IMR-90 (cell line): ENCODE data around the gene C3orf33. TPM values are rescaled to one million over a fixed set of nuclear protein-coding genes. Genes with fewer than 3 reads are reported as not detected.

Experiments
- ATAC-seq: fragments of 200-7000 bp; cut with Tn5 transposase; 2 replicates; pipeline ENCODE4 v1.9.1; 2020; ENCODE audit warnings: low read depth, mild to moderate bottlenecking, moderate library complexity
- BruUV-seq: library from RNA; stranded (reverse); fragments of 400-500 nt; replicated peaks from 2 replicates; lab custom pipeline; 2021; lab: Mats Ljungman, UMichigan
- CTCF ChIA-PET: fragments of 300-600 bp; formaldehyde crosslinking; extraction: SDS; loops from one replicate; lab custom pipeline; 2021; ENCODE audit warnings: antibody characterized with exemption; lab: Yijun Ruan, JAX
- POLR2A ChIA-PET: fragments of 300-600 bp; sonication (Branson Sonifier 250); formaldehyde crosslinking; loops from one replicate; lab custom pipeline; 2022; ENCODE audit warnings: antibody characterized with exemption; ENCODE audit not compliant: unreplicated experiment; lab: Charles Lee
- DNase-seq: peaks from one replicate; pipeline ENCODE4 v3.0.0; 2013
- H2AFZ ChIP-seq: replicated peaks from 2 replicates; pipeline ENCODE3; 2013; ENCODE audit warnings: low read length, mild to moderate bottlenecking; ENCODE audit not compliant: poor library complexity
- H2AK5ac ChIP-seq: 2 replicates; pipeline ENCODE4 v1.6.1; 2013; ENCODE audit warnings: low read depth, low read length, inconsistent platforms
- H2AK9ac ChIP-seq: replicated peaks from 2 replicates; pipeline ENCODE3; 2013; ENCODE audit warnings: mild to moderate bottlenecking, low read depth, low read length, moderate library complexity; ENCODE audit not compliant: poor library complexity
- H2BK120ac ChIP-seq: 2 replicates; pipeline ENCODE4 v1.6.1; 2013; ENCODE audit warnings: low read depth, low read length, inconsistent platforms
- H2BK15ac ChIP-seq: 3 replicates; pipeline ENCODE4 v1.6.1; 2013; ENCODE audit warnings: low read depth, low read length, inconsistent platforms
- H2BK20ac ChIP-seq: 2 replicates; pipeline ENCODE4 v1.6.1; 2013; ENCODE audit warnings: low read depth, mild to moderate bottlenecking, inconsistent platforms, low read length, moderate library complexity
- H2BK5ac ChIP-seq: 2 replicates; pipeline ENCODE4 v1.6.1; 2013; ENCODE audit warnings: mild to moderate bottlenecking, low read depth, low read length, inconsistent platforms; ENCODE audit not compliant: poor library complexity, severe bottlenecking
- H3K14ac ChIP-seq: replicated peaks from 2 replicates; pipeline ENCODE4 v1.6.1; 2013; ENCODE audit warnings: low read depth, low read length, inconsistent platforms
- H3K18ac ChIP-seq: 2 replicates; pipeline ENCODE4 v1.6.1; 2013; ENCODE audit warnings: low read depth, low read length, control low read depth
- H3K23ac ChIP-seq: 2 replicates; pipeline ENCODE4 v1.6.1; 2013; ENCODE audit warnings: low read depth, low read length, inconsistent platforms
- H3K27ac ChIP-seq: 2 replicates; pipeline ENCODE4 v1.5.1; 2013; ENCODE audit warnings: mild to moderate bottlenecking, control low read depth, low read length; ENCODE audit not compliant: insufficient read depth
- H3K27me3 ChIP-seq: 2 replicates; pipeline ENCODE4 v1.6.1; 2013; ENCODE audit warnings: low read length; ENCODE audit not compliant: control insufficient read depth, insufficient read depth
- H3K36me3 ChIP-seq: 2 replicates; pipeline ENCODE4 v1.6.1; 2013; ENCODE audit warnings: low read length, mixed read lengths; ENCODE audit not compliant: control insufficient read depth, insufficient read depth
- H3K4ac ChIP-seq: 2 replicates; pipeline ENCODE4 v1.6.1; 2013; ENCODE audit warnings: low read depth, low read length, inconsistent platforms
- H3K4me1 ChIP-seq: 2 replicates; pipeline ENCODE4 v1.6.1; 2013; ENCODE audit warnings: low read length, mixed read lengths; ENCODE audit not compliant: control insufficient read depth, insufficient read depth
- H3K4me2 ChIP-seq: 2 replicates; pipeline ENCODE4 v1.6.1; 2013; ENCODE audit warnings: low read depth, mild to moderate bottlenecking, control low read depth, low read length, moderate library complexity
- H3K4me3 ChIP-seq: 2 replicates; pipeline ENCODE4 v1.5.1; 2013; ENCODE audit warnings: low read depth, mild to moderate bottlenecking, control low read depth, low read length, moderate library complexity; ENCODE audit not compliant: insufficient read depth
- H3K56ac ChIP-seq: 2 replicates; pipeline ENCODE4 v1.6.1; 2013; ENCODE audit warnings: low read length, inconsistent platforms; ENCODE audit not compliant: insufficient read depth; ENCODE audit errors: extremely low read depth
- H3K79me1 ChIP-seq, 2 experiments: 2 replicates each; pipeline ENCODE4 v1.6.1; 2013; ENCODE audit warnings: low read length in 2 of 2, inconsistent platforms in 1 of 2, low read depth in 1 of 2
- H3K9ac ChIP-seq: 2 replicates; pipeline ENCODE4 v1.6.1; 2013; ENCODE audit warnings: low read depth, low read length, control low read depth
- H3K9me1 ChIP-seq: 2 replicates; pipeline ENCODE4 v1.6.1; 2013; ENCODE audit warnings: low read length, inconsistent platforms; ENCODE audit not compliant: insufficient read depth
- H3K9me3 ChIP-seq: 2 replicates; pipeline ENCODE4 v1.6.1; 2013; ENCODE audit warnings: low read length; ENCODE audit not compliant: control insufficient read depth, insufficient read depth
- H4K20me1 ChIP-seq: 2 replicates; pipeline ENCODE4 v1.6.1; 2013; ENCODE audit warnings: low read length, inconsistent platforms; ENCODE audit not compliant: insufficient read depth
- H4K5ac ChIP-seq: 2 replicates; pipeline ENCODE4 v1.6.1; 2013; ENCODE audit warnings: mild to moderate bottlenecking, low read depth, low read length, control low read depth
- H4K8ac ChIP-seq, 2 experiments: 2 replicates each; pipeline ENCODE4 v1.6.1; 2013; ENCODE audit warnings: low read depth in 2 of 2, low read length in 2 of 2, control low read depth in 1 of 2, inconsistent platforms in 1 of 2
- H4K91ac ChIP-seq: 2 replicates; pipeline ENCODE4 v1.6.1; 2013; ENCODE audit warnings: low read depth, low read length, inconsistent platforms; ENCODE audit not compliant: insufficient read depth
- BHLHE40 ChIP-seq: fragments of 150-350 bp; IDR thresholded peaks from 2 replicates; pipeline ENCODE4 v1.6.1; 2016; ENCODE audit warnings: mild to moderate bottlenecking, low read depth, low read length
- CEBPB ChIP-seq: IDR thresholded peaks from 2 replicates; pipeline ENCODE4 v1.6.1; 2012; ENCODE audit warnings: low read depth, low read length, improper control_type of control experiment
- CHD1 ChIP-seq: IDR thresholded peaks from 2 replicates; pipeline ENCODE4 v1.6.1; 2012; ENCODE audit warnings: low read depth, low read length, improper control_type of control experiment
- ELK1 ChIP-seq: fragments of 150-350 bp; IDR thresholded peaks from 2 replicates; pipeline ENCODE4 v1.6.1; 2016; ENCODE audit warnings: low read depth, mild to moderate bottlenecking, low read length, moderate library complexity, borderline replicate concordance
- FOS ChIP-seq: fragments of 150-350 bp; IDR thresholded peaks from 2 replicates; pipeline ENCODE4 v1.6.1; 2016; ENCODE audit warnings: low read depth, low read length
- MAFK ChIP-seq: IDR thresholded peaks from 2 replicates; pipeline ENCODE4 v1.6.1; 2012; ENCODE audit warnings: low read depth, low read length, improper control_type of control experiment
- MAZ ChIP-seq: IDR thresholded peaks from 2 replicates; pipeline ENCODE4 v1.6.1; 2012; ENCODE audit warnings: low read depth, mild to moderate bottlenecking, low read length, improper control_type of control experiment, moderate library complexity, borderline replicate concordance
- MXI1 ChIP-seq: IDR thresholded peaks from 2 replicates; pipeline ENCODE4 v1.6.1; 2012; ENCODE audit warnings: low read depth, mild to moderate bottlenecking, low read length, moderate library complexity, borderline replicate concordance
- NFE2L2 ChIP-seq: fragments of 150-350 bp; IDR thresholded peaks from 2 replicates; pipeline ENCODE4 v1.6.1; 2016; ENCODE audit warnings: low read depth, mild to moderate bottlenecking, low read length
- POLR2A ChIP-seq: IDR thresholded peaks from 2 replicates; pipeline ENCODE4 v1.6.1; 2012; ENCODE audit warnings: mild to moderate bottlenecking, low read depth, low read length
- RAD21 ChIP-seq: IDR thresholded peaks from 2 replicates; pipeline ENCODE4 v1.6.1; 2012; ENCODE audit warnings: low read length, improper control_type of control experiment
- RCOR1 ChIP-seq: IDR thresholded peaks from 2 replicates; pipeline ENCODE4 v1.6.1; 2012; ENCODE audit warnings: mild to moderate bottlenecking, low read length, improper control_type of control experiment; ENCODE audit not compliant: insufficient replicate concordance
- RFX5 ChIP-seq: IDR thresholded peaks from 2 replicates; pipeline ENCODE4 v1.8.0; 2012; ENCODE audit warnings: low read depth, mild to moderate bottlenecking, low read length, moderate library complexity
- SMC3 ChIP-seq: fragments of 150-350 bp; IDR thresholded peaks from 2 replicates; pipeline ENCODE4 v1.6.1; 2016; ENCODE audit warnings: low read depth, mild to moderate bottlenecking, antibody characterized with exemption, low read length, moderate library complexity
- WGBS, 2 experiments: methylation state at CpG; one replicate each; pipeline versions ENCODE4 v1.1.5 to v1.1.7; 2013; ENCODE audit warnings: missing lambda C conversion rate in 2 of 2; ENCODE audit not compliant: insufficient read length in 1 of 2; ENCODE audit errors: extremely low coverage in 2 of 2; 5-methylcytosine and 5-hydroxymethylcytosine counted together
- dilution Hi-C: fragments of 300-500 bp; cut with HindIII; formaldehyde crosslinking; loops from one replicate; pipeline ENCODE4 v1.14.3; 2018; ENCODE audit warnings: low sequenced_read_pairs; ENCODE audit not compliant: unreplicated experiment
- in situ Hi-C: fragments of 300-500 bp; cut with MboI; formaldehyde crosslinking; loops from 3 replicates; pipeline ENCODE4 v1.14.3; 2019; ENCODE audit warnings: low sequenced_read_pairs, inconsistent platforms, mixed read lengths
- intact Hi-C: fragments of 100-400 bp; cut with micrococcal nuclease; formaldehyde crosslinking; loops from 2 replicates; pipeline ENCODE4 v1.10.0; 2022
- polyA plus RNA-seq, 3 experiments: library from polyadenylated mRNA; depleted of rRNA; stranded (reverse); fragments of >200 nt; gene quantifications; 2 replicates each; pipeline ENCODE4 v1.2.3, GENCODE V29; 2012; ENCODE audit warnings: low replicate concordance in 1 of 3
- total RNA-seq: library from RNA; depleted of rRNA; stranded (reverse); fragments of >200 nt; gene quantifications from 2 replicates; pipeline ENCODE4 v1.2.3, GENCODE V29; 2012
- TF ChIP-seq, protein P1 (sequence below): fragments of 150-350 bp; IDR thresholded peaks from 2 replicates; pipeline ENCODE4 v1.6.1; 2017; ENCODE audit warnings: mild to moderate bottlenecking, antibody characterized with exemption, low read length, low read depth
- TF ChIP-seq, protein P2 (sequence below): conservative IDR thresholded peaks from 2 replicates; pipeline ENCODE4 v1.5.1; 2012; ENCODE audit warnings: mild to moderate bottlenecking, low read depth, low read length, improper control_type of control experiment

The C3orf33 gene
- total and polyA plus RNA-seq, 2 of the 4 experiments (the other 2 are of a cell fraction): 0.72 to 1.2 TPM

- ChIA-PET POLR2A (no interaction called here), CTCF (no interaction called here)
- no peak overlapping the region for H3K9ac ChIP-seq
- H4K5ac ChIP-seq: no peak overlapping the region
- BruUV-seq: no TSS peak
- ATAC-seq (no peak), DNase-seq (no peak)
- H2BK20ac ChIP-seq: no peak overlapping the region
- no peaks in the 10 kb centered on the region for H4K20me1 ChIP-seq
- dilution Hi-C loops: no loop called here
- intact Hi-C loops: no loop called here
- in situ Hi-C loops: loop anchor here (25.0 kb wide), 1 partner anchor 952 kb away; no protein-coding TSS in a partner anchor
- H3K4ac ChIP-seq: no peak overlapping the region
- no peaks in the 10 kb centered on the region for H3K9me1 ChIP-seq
- H3K18ac ChIP-seq: no peak overlapping the region
- no peak overlapping the region for H2AK9ac ChIP-seq
- no CpG with 5 or more reads among the region's 5 CpGs for WGBS, 2 experiments
- H3K79me1 ChIP-seq: no peaks in the 10 kb centered on the region
- H3K4me2 ChIP-seq: no peak overlapping the region
- no peak overlapping the region for H2AK5ac ChIP-seq
- H4K91ac ChIP-seq: no peak overlapping the region
- H2AFZ ChIP-seq: no peak overlapping the region
- no peak overlapping the region for H3K56ac ChIP-seq
- H3K27ac ChIP-seq: no peak overlapping the region
- H3K23ac ChIP-seq: no peak overlapping the region
- no peak overlapping the region for H2BK120ac ChIP-seq
- H3K27me3 ChIP-seq: no peaks in the 10 kb centered on the region
- TF ChIP-seq, protein P1, sequence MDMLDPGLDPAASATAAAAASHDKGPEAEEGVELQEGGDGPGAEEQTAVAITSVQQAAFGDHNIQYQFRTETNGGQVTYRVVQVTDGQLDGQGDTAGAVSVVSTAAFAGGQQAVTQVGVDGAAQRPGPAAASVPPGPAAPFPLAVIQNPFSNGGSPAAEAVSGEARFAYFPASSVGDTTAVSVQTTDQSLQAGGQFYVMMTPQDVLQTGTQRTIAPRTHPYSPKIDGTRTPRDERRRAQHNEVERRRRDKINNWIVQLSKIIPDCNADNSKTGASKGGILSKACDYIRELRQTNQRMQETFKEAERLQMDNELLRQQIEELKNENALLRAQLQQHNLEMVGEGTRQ: no peak
- TF ChIP-seq MXI1 (no peak), ELK1 (no peak), CEBPB (no peak), NFE2L2 (no peak), FOS (no peak), RCOR1 (no peak), BHLHE40 (no peak), RAD21 (no peak), CHD1 (no peak), RFX5 (no peak), MAZ (no peak), SMC3 (no peak), POLR2A (no peak), MAFK (no peak)
- TF ChIP-seq, protein P2, sequence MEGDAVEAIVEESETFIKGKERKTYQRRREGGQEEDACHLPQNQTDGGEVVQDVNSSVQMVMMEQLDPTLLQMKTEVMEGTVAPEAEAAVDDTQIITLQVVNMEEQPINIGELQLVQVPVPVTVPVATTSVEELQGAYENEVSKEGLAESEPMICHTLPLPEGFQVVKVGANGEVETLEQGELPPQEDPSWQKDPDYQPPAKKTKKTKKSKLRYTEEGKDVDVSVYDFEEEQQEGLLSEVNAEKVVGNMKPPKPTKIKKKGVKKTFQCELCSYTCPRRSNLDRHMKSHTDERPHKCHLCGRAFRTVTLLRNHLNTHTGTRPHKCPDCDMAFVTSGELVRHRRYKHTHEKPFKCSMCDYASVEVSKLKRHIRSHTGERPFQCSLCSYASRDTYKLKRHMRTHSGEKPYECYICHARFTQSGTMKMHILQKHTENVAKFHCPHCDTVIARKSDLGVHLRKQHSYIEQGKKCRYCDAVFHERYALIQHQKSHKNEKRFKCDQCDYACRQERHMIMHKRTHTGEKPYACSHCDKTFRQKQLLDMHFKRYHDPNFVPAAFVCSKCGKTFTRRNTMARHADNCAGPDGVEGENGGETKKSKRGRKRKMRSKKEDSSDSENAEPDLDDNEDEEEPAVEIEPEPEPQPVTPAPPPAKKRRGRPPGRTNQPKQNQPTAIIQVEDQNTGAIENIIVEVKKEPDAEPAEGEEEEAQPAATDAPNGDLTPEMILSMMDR: no peak
- H4K8ac ChIP-seq: no peak overlapping the region
- H3K14ac ChIP-seq: no peak overlapping the region
- no peaks in the 10 kb centered on the region for H3K9me3 ChIP-seq
- H3K36me3 ChIP-seq: no peaks in the 10 kb centered on the region
- H3K4me3 ChIP-seq: no peak overlapping the region
- H2BK15ac ChIP-seq: no peak overlapping the region
- H2BK5ac ChIP-seq: no peak overlapping the region
- no peaks in the 10 kb centered on the region for H3K4me1 ChIP-seq
Measured at GRCh38 chr3:155714295-155714718, 91.8 kb downstream of the C3orf33 start.
